ACC112 (cell line): Measurements from ENCODE around the gene CSK.

ENCODE experiments used
- H2AFZ ChIP-seq: fragments of 200-600 bp; sonication (generic); one replicate; pipeline ENCODE4 v1.6.0; 2017; ENCODE audit warnings: antibody characterized with exemption, low read length; ENCODE audit not compliant: unreplicated experiment
- H3K27ac ChIP-seq: fragments of 200-600 bp; sonication (generic); 2 replicates; pipeline ENCODE4 v1.5.1; 2014; ENCODE audit warnings: low read depth, mild to moderate bottlenecking, antibody characterized with exemption, low read length, moderate library complexity
- H3K27me3 ChIP-seq: fragments of 200-600 bp; sonication (generic); 2 replicates; pipeline ENCODE4 v1.6.1; 2014; ENCODE audit warnings: mild to moderate bottlenecking, antibody characterized with exemption, low read length, moderate library complexity, mixed read lengths; ENCODE audit not compliant: insufficient read depth
- H3K36me3 ChIP-seq: fragments of 200-600 bp; sonication (generic); 2 replicates; pipeline ENCODE4 v1.6.1; 2016; ENCODE audit warnings: mild to moderate bottlenecking, antibody characterized with exemption, low read length, moderate library complexity, mixed read lengths; ENCODE audit not compliant: insufficient read depth
- H3K4me1 ChIP-seq: fragments of 200-600 bp; sonication (generic); one replicate; pipeline ENCODE4 v1.6.1; 2016; ENCODE audit warnings: low read length, mixed read lengths; ENCODE audit not compliant: insufficient read depth, unreplicated experiment, control insufficient read depth
- H3K4me3 ChIP-seq: fragments of 200-600 bp; sonication (generic); 2 replicates; pipeline ENCODE4 v1.5.1; 2014; ENCODE audit warnings: mild to moderate bottlenecking, low read depth, low read length
- H3K79me2 ChIP-seq: fragments of 200-600 bp; sonication (generic); one replicate; pipeline ENCODE4 v1.6.0; 2016; ENCODE audit warnings: low read length; ENCODE audit not compliant: control insufficient read depth, unreplicated experiment, insufficient read depth

The CSK gene

GRCh38 chr15:74807282-74807681, 25.4 kb downstream of the CSK start:
- Histone ChIP-seq H3K4me3 (no peak overlapping the region), H3K79me2 (no peaks in the 10 kb centered on the region), H3K27me3 (no peaks in the 10 kb centered on the region), H3K36me3 (no peaks in the 10 kb centered on the region), H3K27ac (no peak overlapping the region), H3K4me1 (no peaks in the 10 kb centered on the region), H2AFZ (no peak overlapping the region)

- H3K79me2 ChIP-seq: no peaks in the 10 kb centered on the region
- H2AFZ ChIP-seq: no peak overlapping the region
- no peak overlapping the region for H3K4me3 ChIP-seq
- H3K36me3 ChIP-seq: no peaks in the 10 kb centered on the region
- no peak overlapping the region for H3K27ac ChIP-seq
- H3K27me3 ChIP-seq: no peaks in the 10 kb centered on the region
- no peaks in the 10 kb centered on the region for H3K4me1 ChIP-seq
These were observed 26.4 kb downstream of the CSK start for GRCh38 chr15:74808078-74808839.

GRCh38 chr15:74808840-74809229, 27.0 kb downstream of the CSK start:
- Histone ChIP-seq H3K27me3 (no peaks in the 10 kb centered on the region), H3K4me3 (no peak overlapping the region), H3K36me3 (no peaks in the 10 kb centered on the region), H3K27ac (no peak overlapping the region), H3K79me2 (no peaks in the 10 kb centered on the region), H2AFZ (no peak overlapping the region), H3K4me1 (no peaks in the 10 kb centered on the region)

- Histone ChIP-seq H3K4me1 (no peaks in the 10 kb centered on the region), H3K27me3 (no peaks in the 10 kb centered on the region), H3K4me3 (no peak overlapping the region), H3K79me2 (no peaks in the 10 kb centered on the region), H3K36me3 (no peaks in the 10 kb centered on the region), H2AFZ (no peak overlapping the region), H3K27ac (no peak overlapping the region)
These were observed 27.4 kb downstream of the CSK start for GRCh38 chr15:74809242-74809641.

- H3K36me3 ChIP-seq: no peaks in the 10 kb centered on the region
- H3K79me2 ChIP-seq: no peaks in the 10 kb centered on the region
- H3K27ac ChIP-seq: no peak overlapping the region
- H3K4me3 ChIP-seq: no peak overlapping the region
- H3K4me1 ChIP-seq: no peaks in the 10 kb centered on the region
- no peaks in the 10 kb centered on the region for H3K27me3 ChIP-seq
- H2AFZ ChIP-seq: no peak overlapping the region
These were observed 28.1 kb downstream of the CSK start for GRCh38 chr15:74809956-74810355.

GRCh38 chr15:74812533-74812932, 30.7 kb downstream of the CSK start, which contains the start of gene LMAN1L:
LMAN1L (plus strand) TSS chr15:74812835; CDS start chr15:74812855, 20 bp downstream.
- Histone ChIP-seq H3K4me3 (no peak within 1 kb of the TSS), H3K27me3 (no peaks in the 10 kb centered on the region), H3K79me2 (no peaks in the 10 kb centered on the region), H3K27ac (no peak within 1 kb of the TSS), H3K4me1 (peaks cover 4% of the 10 kb centered on the region), H3K36me3 (no peaks in the 10 kb centered on the region), H2AFZ (no peak within 1 kb of the TSS)

- H3K4me3 ChIP-seq: no peak overlapping the region
- H3K27ac ChIP-seq: no peak overlapping the region
- no peaks in the 10 kb centered on the region for H3K27me3 ChIP-seq
- H2AFZ ChIP-seq: no peak overlapping the region
- H3K4me1 ChIP-seq: peaks cover 18% of the 10 kb centered on the region
- no peaks in the 10 kb centered on the region for H3K36me3 ChIP-seq
- H3K79me2 ChIP-seq: no peaks in the 10 kb centered on the region
These were observed 33.4 kb downstream of the CSK start for GRCh38 chr15:74815121-74815934.

- Histone ChIP-seq H3K4me1 (peaks cover 18% of the 10 kb centered on the region), H3K27ac (no peak overlapping the region), H2AFZ (no peak overlapping the region), H3K79me2 (no peaks in the 10 kb centered on the region), H3K4me3 (no peak overlapping the region), H3K36me3 (no peaks in the 10 kb centered on the region), H3K27me3 (no peaks in the 10 kb centered on the region)
These were observed 34.1 kb downstream of the CSK start for GRCh38 chr15:74815961-74816360.

GRCh38 chr15:74816624-74817369, 34.9 kb downstream of the CSK start:
- Histone ChIP-seq H3K4me1 (peaks cover 18% of the 10 kb centered on the region), H3K27ac (no peak overlapping the region), H3K27me3 (no peaks in the 10 kb centered on the region), H2AFZ (no peak overlapping the region), H3K36me3 (no peaks in the 10 kb centered on the region), H3K4me3 (no peak overlapping the region), H3K79me2 (no peaks in the 10 kb centered on the region)

- Histone ChIP-seq H3K27me3 (no peaks in the 10 kb centered on the region), H2AFZ (no peak overlapping the region), H3K4me1 (peaks cover 18% of the 10 kb centered on the region), H3K27ac (no peak overlapping the region), H3K4me3 (no peak overlapping the region), H3K79me2 (no peaks in the 10 kb centered on the region), H3K36me3 (no peaks in the 10 kb centered on the region)
These were observed 35.5 kb downstream of the CSK start for GRCh38 chr15:74817370-74817737.
